ENCODE results near the gene MRGPRX4.

The MRGPRX4 gene

GRCh38 chr11:18145025-18145424 lies 27.6 kb upstream of the MRGPRX4 start:
- in situ Hi-C loops (cut with HindIII; ENCODE audit: low sequenced_read_pairs), result loop anchor here (5.0 kb wide), 1 partner anchor 83 kb away; no protein-coding TSS in a partner anchor
- no peak for DNase-seq (ENCODE audit: low read depth)
- peak; percentile 24 for TF ChIP-seq CTCF (IDR thresholded peaks at IDR 0.05; ENCODE audit: low read depth, low read length, missing control alignments)
- no peak overlapping the region for H3K4me3 ChIP-seq (ENCODE audit: low read depth, low read length)

- in situ Hi-C loops (cut with HindIII; ENCODE audit: low sequenced_read_pairs), result loop anchor here (5.0 kb wide), 1 partner anchor 84 kb away; no protein-coding TSS in a partner anchor
- no peak for DNase-seq (ENCODE audit: low read depth)
- TF ChIP-seq CTCF (IDR thresholded peaks at IDR 0.05; ENCODE audit: low read depth, low read length, missing control alignments), result no peak
- H3K4me3 ChIP-seq (ENCODE audit: low read depth, low read length), result no peak overlapping the region
Observed at GRCh38 chr11:18145837-18146236, 26.8 kb upstream of the MRGPRX4 start.

DNA sequence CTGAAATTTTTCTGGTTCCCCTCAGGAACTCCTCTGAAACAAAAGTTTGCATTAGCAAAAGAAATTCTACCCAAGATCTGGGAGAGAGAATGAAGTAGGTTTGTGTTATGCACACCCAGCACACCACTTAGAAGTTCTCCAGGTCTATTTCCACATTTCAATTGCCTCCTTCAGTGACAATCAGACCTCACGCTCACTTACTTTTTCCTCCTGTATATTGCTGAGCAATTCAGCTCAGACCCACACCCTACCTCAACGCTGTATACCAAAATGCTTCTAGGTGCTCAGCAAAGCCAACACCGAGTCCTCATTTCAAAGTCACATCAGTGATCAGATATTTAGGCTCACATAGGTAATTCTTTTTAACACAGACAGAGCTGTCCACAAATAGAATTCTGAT lies 21.1 kb upstream of the MRGPRX4 start:
- in situ Hi-C loops (cut with HindIII; ENCODE audit: low sequenced_read_pairs), result no loop called here
- no peak for TF ChIP-seq CTCF (IDR thresholded peaks at IDR 0.05; ENCODE audit: low read depth, low read length, missing control alignments)
- no peak overlapping the region for H3K4me3 ChIP-seq (ENCODE audit: low read depth, low read length)
- DNase-seq (ENCODE audit: low read depth), result no peak

DNA sequence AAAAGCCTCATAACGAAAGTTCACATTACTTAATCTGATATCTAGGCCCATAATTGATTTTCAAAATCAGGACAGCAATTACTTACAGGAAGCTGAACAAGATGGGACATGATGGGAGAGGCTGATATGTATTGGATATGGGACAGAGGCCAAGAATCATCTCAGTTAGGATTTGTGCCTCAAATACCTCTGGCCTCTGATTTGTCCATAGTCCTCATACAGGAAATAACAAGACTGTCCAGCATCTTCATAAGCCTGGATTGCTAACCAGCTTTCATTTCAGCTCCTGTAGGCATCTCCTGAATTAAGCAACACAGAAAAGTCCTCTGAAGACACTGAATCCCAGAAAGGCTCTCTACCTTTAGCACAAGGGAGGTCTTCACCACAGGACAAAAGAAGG lies 4.3 kb upstream of the MRGPRX4 start:
- H3K4me3 ChIP-seq (ENCODE audit: low read depth, low read length), result no peak overlapping the region
- no peak for DNase-seq (ENCODE audit: low read depth)
- in situ Hi-C loops (cut with HindIII; ENCODE audit: low sequenced_read_pairs), result no loop called here
- no peak for TF ChIP-seq CTCF (IDR thresholded peaks at IDR 0.05; ENCODE audit: low read depth, low read length, missing control alignments)

GRCh38 chr11:18171377-18172000 lies 1.1 kb upstream of the MRGPRX4 start:
- no peak overlapping the region for H3K4me3 ChIP-seq (ENCODE audit: low read depth, low read length)
- peak; percentile 45 for TF ChIP-seq CTCF (IDR thresholded peaks at IDR 0.05; ENCODE audit: low read depth, low read length, missing control alignments)
- no peak for DNase-seq (ENCODE audit: low read depth)
- in situ Hi-C loops (cut with HindIII; ENCODE audit: low sequenced_read_pairs), result no loop called here

GRCh38 chr11:18173225-18173866 lies 709 bp downstream of the MRGPRX4 start:
- no peak overlapping the region for H3K4me3 ChIP-seq (ENCODE audit: low read depth, low read length)
- no peak for DNase-seq (ENCODE audit: low read depth)

More at GRCh38 chr11:18173225-18173866, 709 bp downstream of the MRGPRX4 start:
- no peak for TF ChIP-seq CTCF (IDR thresholded peaks at IDR 0.05; ENCODE audit: low read depth, low read length, missing control alignments)
- in situ Hi-C loops (cut with HindIII; ENCODE audit: low sequenced_read_pairs), result no loop called here

All from astrocyte of the cerebellum (primary cell).